PC-9 (cell line): ENCODE data around the gene SPATA17. TPM values are rescaled to one million over a fixed set of nuclear protein-coding genes. Genes with fewer than 3 reads are reported as not detected.

Source experiments
- BruUV-seq: library from RNA; stranded (reverse); fragments of 400-500 nt; replicated peaks from 2 replicates; lab custom pipeline; 2021; lab: Mats Ljungman, UMichigan
- CTCF ChIA-PET: fragments of 300-600 bp; sonication (Branson Sonifier 250); formaldehyde crosslinking; loops from one replicate; lab custom pipeline; 2022; ENCODE audit warnings: antibody characterized with exemption; lab: Charles Lee
- POLR2A ChIA-PET: fragments of 300-600 bp; sonication (Branson Sonifier 250); formaldehyde crosslinking; loops from one replicate; lab custom pipeline; 2022; ENCODE audit warnings: antibody characterized with exemption; ENCODE audit not compliant: unreplicated experiment; lab: Charles Lee
- DNase-seq, 2 experiments: peaks; one replicate each; pipeline versions ENCODE4 v3.0.0 to v3.0.0-alpha.2; 2015 to 2022; ENCODE audit warnings: mixed read lengths in 1 of 2
- H2AFZ ChIP-seq: fragments of 200-600 bp; sonication (generic); 2 replicates; pipeline ENCODE4 v1.8.1; 2017; ENCODE audit warnings: antibody characterized with exemption
- H3F3A ChIP-seq: fragments of 200-600 bp; sonication (generic); 2 replicates; pipeline ENCODE4 v1.8.1; 2017; ENCODE audit warnings: antibody characterized with exemption, mild to moderate bottlenecking, low read depth; ENCODE audit not compliant: insufficient read depth
- H3K27ac ChIP-seq: fragments of 200-600 bp; sonication (generic); 2 replicates; pipeline ENCODE4 v1.6.1; 2016; ENCODE audit warnings: mixed run types
- H3K27me3 ChIP-seq: fragments of 200-600 bp; sonication (generic); 2 replicates; pipeline ENCODE4 v1.6.1; 2016; ENCODE audit warnings: low read depth, mixed run types; ENCODE audit not compliant: insufficient read depth
- H3K36me3 ChIP-seq: fragments of 200-600 bp; sonication (generic); 2 replicates; pipeline ENCODE4 v1.6.1; 2016; ENCODE audit warnings: low read depth, mixed run types
- H3K4me1 ChIP-seq: fragments of 200-600 bp; sonication (generic); replicated peaks from 2 replicates; pipeline ENCODE4 v1.6.1; 2016; ENCODE audit warnings: mixed run types; ENCODE audit not compliant: insufficient read depth
- H3K4me2 ChIP-seq: fragments of 200-600 bp; sonication (generic); 2 replicates; pipeline ENCODE4 v1.6.1; 2017; ENCODE audit warnings: mixed run types
- H3K4me3 ChIP-seq: fragments of 200-600 bp; sonication (generic); 2 replicates; pipeline ENCODE4 v1.6.1; 2016; ENCODE audit warnings: mixed run types
- H3K79me2 ChIP-seq: fragments of 200-600 bp; sonication (generic); 2 replicates; pipeline ENCODE4 v1.6.1; 2017; ENCODE audit warnings: low read depth, mixed run types
- H3K9me2 ChIP-seq: fragments of 200-600 bp; sonication (generic); 2 replicates; pipeline ENCODE4 v1.8.1; 2017; ENCODE audit warnings: mild to moderate bottlenecking; ENCODE audit not compliant: insufficient read depth
- H3K9me3 ChIP-seq: fragments of 200-600 bp; sonication (generic); 2 replicates; pipeline ENCODE4 v1.8.1; 2016; ENCODE audit warnings: low read depth; ENCODE audit not compliant: insufficient read depth
- H4K20me1 ChIP-seq: fragments of 200-600 bp; sonication (generic); 2 replicates; pipeline ENCODE4 v1.8.1; 2017; ENCODE audit not compliant: insufficient read depth
- EZH2 ChIP-seq: fragments of 200-600 bp; sonication (generic); IDR thresholded peaks from 2 replicates; pipeline ENCODE4 v1.8.0; 2017; ENCODE audit warnings: antibody characterized with exemption, low read depth
- intact Hi-C: fragments of 100-400 bp; cut with micrococcal nuclease; formaldehyde crosslinking; loops from one replicate; pipeline ENCODE4 v1.10.0; 2022; ENCODE audit not compliant: unreplicated experiment
- total RNA-seq: library from RNA; stranded (reverse); gene quantifications from 2 replicates; pipeline ENCODE4 v1.2.3, GENCODE V29; 2021
- TF ChIP-seq, protein P1 (sequence below): fragments of 200-600 bp; sonication (generic); conservative IDR thresholded peaks from 2 replicates; pipeline ENCODE4 v1.6.1; 2017; ENCODE audit warnings: mixed run types, antibody characterized with exemption, mild to moderate bottlenecking, moderate library complexity

The SPATA17 gene
- total RNA-seq, 1 experiment from 2014 or later: 8.9 TPM

DNA sequence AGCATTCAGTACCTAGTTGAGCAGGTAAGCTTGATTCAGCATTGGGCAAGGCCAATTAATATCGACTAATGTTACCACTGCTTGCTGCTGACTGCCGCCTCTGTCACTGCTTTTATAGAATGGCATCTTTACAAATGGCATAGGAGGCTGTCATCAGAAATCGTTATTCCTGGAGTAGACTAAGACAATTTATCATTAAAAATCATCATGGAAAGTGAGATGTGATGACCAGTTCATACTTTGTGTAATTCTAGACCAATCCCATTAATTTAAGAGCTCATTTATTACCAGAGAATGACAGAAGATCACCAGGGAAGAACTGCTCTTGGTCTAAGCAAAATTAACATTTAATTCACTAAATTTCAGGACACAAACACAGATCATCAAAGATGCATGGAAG lies 254.0 kb downstream of the SPATA17 start:
- H4K20me1 ChIP-seq: no peaks in the 10 kb centered on the region
- no peaks in the 10 kb centered on the region for H3K9me2 ChIP-seq
- BruUV-seq: no TSS peak
- H3K27me3 ChIP-seq: no peaks in the 10 kb centered on the region
- H3F3A ChIP-seq: no peaks in the 10 kb centered on the region
- no peak overlapping the region for H3K27ac ChIP-seq
- ChIA-PET POLR2A (no interaction called here), CTCF (no interaction called here)
- no peak overlapping the region for H3K4me3 ChIP-seq
- no peak overlapping the region for H2AFZ ChIP-seq
- H3K36me3 ChIP-seq: no peaks in the 10 kb centered on the region
- H3K4me2 ChIP-seq: no peak overlapping the region
- H3K4me1 ChIP-seq: no peaks in the 10 kb centered on the region
- H3K9me3 ChIP-seq: no peaks in the 10 kb centered on the region
- no peaks in the 10 kb centered on the region for H3K79me2 ChIP-seq
- no peak for DNase-seq
- intact Hi-C loops: no loop called here
- TF ChIP-seq, protein P1, sequence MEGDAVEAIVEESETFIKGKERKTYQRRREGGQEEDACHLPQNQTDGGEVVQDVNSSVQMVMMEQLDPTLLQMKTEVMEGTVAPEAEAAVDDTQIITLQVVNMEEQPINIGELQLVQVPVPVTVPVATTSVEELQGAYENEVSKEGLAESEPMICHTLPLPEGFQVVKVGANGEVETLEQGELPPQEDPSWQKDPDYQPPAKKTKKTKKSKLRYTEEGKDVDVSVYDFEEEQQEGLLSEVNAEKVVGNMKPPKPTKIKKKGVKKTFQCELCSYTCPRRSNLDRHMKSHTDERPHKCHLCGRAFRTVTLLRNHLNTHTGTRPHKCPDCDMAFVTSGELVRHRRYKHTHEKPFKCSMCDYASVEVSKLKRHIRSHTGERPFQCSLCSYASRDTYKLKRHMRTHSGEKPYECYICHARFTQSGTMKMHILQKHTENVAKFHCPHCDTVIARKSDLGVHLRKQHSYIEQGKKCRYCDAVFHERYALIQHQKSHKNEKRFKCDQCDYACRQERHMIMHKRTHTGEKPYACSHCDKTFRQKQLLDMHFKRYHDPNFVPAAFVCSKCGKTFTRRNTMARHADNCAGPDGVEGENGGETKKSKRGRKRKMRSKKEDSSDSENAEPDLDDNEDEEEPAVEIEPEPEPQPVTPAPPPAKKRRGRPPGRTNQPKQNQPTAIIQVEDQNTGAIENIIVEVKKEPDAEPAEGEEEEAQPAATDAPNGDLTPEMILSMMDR: no peak
- TF ChIP-seq EZH2: no peak

DNA sequence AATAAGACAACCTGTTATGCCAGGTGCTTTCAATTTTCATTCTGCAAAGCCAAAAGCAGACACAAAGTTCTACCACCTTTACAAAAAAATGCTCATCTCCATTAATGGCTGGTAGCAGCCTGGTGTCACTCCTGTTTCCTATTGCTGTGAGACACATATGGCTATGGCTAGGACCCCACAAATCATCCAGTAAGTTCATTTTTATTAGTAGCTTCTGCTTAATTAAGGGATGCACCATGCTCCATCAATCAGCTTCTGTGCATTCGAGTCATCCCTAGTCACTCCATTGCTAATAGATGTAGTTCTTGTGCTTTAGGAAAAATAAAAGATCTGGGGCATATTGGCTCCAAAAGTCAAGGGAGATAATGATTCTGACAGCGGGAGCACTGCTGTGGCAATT lies 257.2 kb downstream of the SPATA17 start:
- POLR2A ChIA-PET: no interaction called here
- DNase-seq: no peak
- no peaks in the 10 kb centered on the region for H3K9me3 ChIP-seq
- H3K27me3 ChIP-seq: no peaks in the 10 kb centered on the region
- H3K4me3 ChIP-seq: no peak overlapping the region
- H3F3A ChIP-seq: no peaks in the 10 kb centered on the region
- no peak overlapping the region for H2AFZ ChIP-seq
- no TSS peak for BruUV-seq
- TF ChIP-seq EZH2: no peak
- TF ChIP-seq, protein P1: no peak
- no peak overlapping the region for H3K4me2 ChIP-seq
- no peaks in the 10 kb centered on the region for H3K36me3 ChIP-seq
- intact Hi-C loops: no loop called here
- no peak overlapping the region for H3K27ac ChIP-seq
- no peaks in the 10 kb centered on the region for H3K79me2 ChIP-seq
- CTCF ChIA-PET: no interaction called here
- H4K20me1 ChIP-seq: no peaks in the 10 kb centered on the region
- no peaks in the 10 kb centered on the region for H3K9me2 ChIP-seq
- no peaks in the 10 kb centered on the region for H3K4me1 ChIP-seq

DNA sequence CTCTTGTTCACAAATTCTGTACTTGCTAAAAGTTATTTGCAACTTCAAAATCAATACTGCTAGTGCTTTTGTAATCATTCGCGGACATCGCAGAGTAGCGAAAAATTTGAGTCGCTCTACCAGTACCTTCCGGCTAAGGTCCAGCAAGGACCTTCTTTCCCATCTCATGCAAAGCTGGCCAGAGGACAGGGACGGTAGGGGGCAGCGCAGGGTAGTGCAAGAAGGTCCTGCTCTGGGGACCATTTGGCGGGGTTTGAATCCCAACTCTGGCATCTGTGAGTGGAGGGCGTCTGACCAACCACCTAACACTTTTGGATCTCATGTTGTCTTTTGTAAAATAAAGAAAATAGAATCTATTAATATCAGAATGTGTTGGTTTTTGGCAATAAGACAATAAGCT lies 258.3 kb downstream of the SPATA17 start:
- no peak for TF ChIP-seq EZH2
- Histone ChIP-seq H4K20me1 (no peaks in the 10 kb centered on the region), H3K4me1 (no peaks in the 10 kb centered on the region), H3F3A (no peaks in the 10 kb centered on the region), H2AFZ (no peak overlapping the region), H3K36me3 (no peaks in the 10 kb centered on the region), H3K27ac (no peak overlapping the region), H3K79me2 (no peaks in the 10 kb centered on the region), H3K27me3 (no peaks in the 10 kb centered on the region), H3K4me3 (no peak overlapping the region), H3K4me2 (no peak overlapping the region), H3K9me2 (no peaks in the 10 kb centered on the region), H3K9me3 (no peaks in the 10 kb centered on the region)
- no TSS peak for BruUV-seq
- ChIA-PET POLR2A (no interaction called here), CTCF (no interaction called here)
- intact Hi-C loops: no loop called here
- DNase-seq: no peak

DNA sequence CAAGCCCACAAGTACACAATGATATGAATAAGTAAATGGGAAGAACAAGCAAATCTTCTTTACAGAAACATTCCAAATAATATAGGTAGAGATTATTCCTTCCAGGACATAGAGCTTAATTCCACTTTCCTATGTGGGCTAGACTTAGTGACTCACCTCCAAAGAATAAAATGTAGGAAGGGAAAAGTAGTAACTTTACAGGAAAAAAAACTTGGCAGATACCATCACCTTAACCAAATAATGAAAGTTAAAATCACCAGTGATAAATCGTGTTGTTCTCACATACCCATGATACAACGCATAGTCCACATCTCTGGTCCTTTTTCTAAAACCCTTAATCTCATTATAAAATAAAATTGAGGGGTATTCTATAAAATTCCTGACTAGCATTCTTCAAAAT lies 260.8 kb downstream of the SPATA17 start:
- no peak overlapping the region for H3K27ac ChIP-seq
- CTCF ChIA-PET: no interaction called here

More for the DNA sequence above, 260.8 kb downstream of the SPATA17 start:
- H3K27me3 ChIP-seq: no peaks in the 10 kb centered on the region
- no TSS peak for BruUV-seq
- no peak overlapping the region for H2AFZ ChIP-seq
- H3K4me1 ChIP-seq: no peaks in the 10 kb centered on the region
- TF ChIP-seq, protein P1: no peak
- no peak for TF ChIP-seq EZH2
- no peak for DNase-seq
- no peaks in the 10 kb centered on the region for H3K79me2 ChIP-seq
- no peaks in the 10 kb centered on the region for H4K20me1 ChIP-seq
- no peaks in the 10 kb centered on the region for H3K36me3 ChIP-seq
- H3K4me3 ChIP-seq: no peak overlapping the region
- POLR2A ChIA-PET: no interaction called here
- intact Hi-C loops: no loop called here
- H3K9me3 ChIP-seq: no peaks in the 10 kb centered on the region
- H3K9me2 ChIP-seq: no peaks in the 10 kb centered on the region
- no peaks in the 10 kb centered on the region for H3F3A ChIP-seq
- H3K4me2 ChIP-seq: no peak overlapping the region
